DMS53 treated with DMSO at 0.1 percent for 48 hours (cell line): ENCODE measurements around the gene CEP68.
"Not testable (repeated sequence)": the region's sequence is repeated elsewhere in the genome, so short reads cannot be mapped to it uniquely, and the experiment has no call there.

Experiments used
- DNase-seq: peaks from one replicate; lab custom pipeline; 2025; ENCODE audit not compliant: unreplicated experiment; lab: John Stamatoyannopoulos, UW

The CEP68 gene

DNA sequence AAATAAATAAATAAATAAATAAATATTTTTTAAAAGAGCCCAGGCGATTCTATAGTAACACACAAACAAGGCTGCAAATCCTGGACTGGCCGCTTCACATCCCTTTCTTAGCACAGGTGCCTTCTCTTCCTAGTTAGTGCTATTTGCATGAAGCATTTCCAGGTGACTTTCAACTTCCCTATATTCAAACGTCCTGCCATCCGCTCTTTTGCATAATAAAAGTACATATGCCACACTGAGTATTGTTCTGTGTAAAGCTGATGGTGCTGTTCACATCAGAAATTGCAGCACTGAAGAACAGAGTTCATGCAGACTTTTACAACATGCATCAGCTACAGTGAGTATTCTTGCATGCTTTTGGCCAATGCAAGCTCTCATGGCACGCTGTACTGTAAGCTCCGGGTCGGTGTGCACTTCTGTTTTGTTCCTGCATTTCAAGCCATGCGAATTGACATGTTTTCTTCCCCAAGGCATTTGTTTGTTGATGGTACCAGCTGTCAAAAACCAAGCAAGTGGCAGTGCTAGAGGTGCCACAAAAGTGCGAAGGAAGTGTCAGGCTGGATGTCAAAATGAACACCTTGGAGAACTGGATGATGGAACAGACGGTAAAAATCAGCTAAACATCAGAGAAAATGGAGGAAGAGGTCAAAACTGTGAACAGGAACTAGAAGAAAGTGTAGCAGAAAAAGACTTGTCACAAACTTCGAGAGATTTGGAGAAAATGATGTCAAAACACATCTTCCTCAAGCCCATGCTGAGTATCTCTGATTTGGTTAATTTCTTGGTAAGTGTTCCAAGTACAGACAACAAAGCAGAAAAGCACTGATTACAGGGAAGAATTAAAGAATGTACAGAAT, 25.5 kb upstream of the CEP68 start:
- DNase-seq: no peak

DNA sequence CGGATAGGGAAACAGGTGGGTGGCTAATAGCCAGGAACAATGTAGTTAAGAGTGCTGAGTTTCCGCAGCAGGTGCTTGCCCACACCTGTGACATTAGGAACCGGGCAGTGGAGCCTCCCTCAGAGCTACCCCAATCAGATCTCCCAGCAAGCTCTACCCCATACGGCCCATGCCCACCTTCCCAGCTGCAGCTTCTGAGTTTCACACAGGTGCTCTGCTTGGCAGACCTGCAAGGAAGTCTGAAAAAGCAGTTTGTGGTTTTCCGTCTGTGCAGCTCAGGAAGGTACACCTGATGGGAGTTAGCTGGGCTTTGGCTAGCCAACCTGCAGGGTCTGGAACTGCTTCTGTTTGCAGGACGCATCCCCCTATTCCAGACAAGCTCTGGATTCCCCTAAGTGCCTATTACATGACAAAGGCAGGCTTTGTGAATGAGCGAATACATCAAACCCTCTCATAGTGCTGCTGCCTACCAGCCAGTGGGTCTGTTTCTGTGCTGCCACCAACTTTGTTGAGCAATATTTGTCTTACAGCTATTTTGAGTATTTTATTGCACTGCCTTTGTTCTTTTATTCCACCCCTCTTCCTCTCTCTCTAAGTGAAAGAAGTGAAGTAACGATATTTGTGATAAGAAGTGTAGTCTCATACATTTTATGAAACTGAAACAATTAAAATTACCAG, 24.7 kb upstream of the CEP68 start:
- no peak for DNase-seq

- no peak for DNase-seq
These were observed 23.9 kb upstream of the CEP68 start for GRCh38 chr2:65032019-65032975.

- DNase-seq: no peak
These were observed 23.0 kb upstream of the CEP68 start for GRCh38 chr2:65033178-65033577.

DNA sequence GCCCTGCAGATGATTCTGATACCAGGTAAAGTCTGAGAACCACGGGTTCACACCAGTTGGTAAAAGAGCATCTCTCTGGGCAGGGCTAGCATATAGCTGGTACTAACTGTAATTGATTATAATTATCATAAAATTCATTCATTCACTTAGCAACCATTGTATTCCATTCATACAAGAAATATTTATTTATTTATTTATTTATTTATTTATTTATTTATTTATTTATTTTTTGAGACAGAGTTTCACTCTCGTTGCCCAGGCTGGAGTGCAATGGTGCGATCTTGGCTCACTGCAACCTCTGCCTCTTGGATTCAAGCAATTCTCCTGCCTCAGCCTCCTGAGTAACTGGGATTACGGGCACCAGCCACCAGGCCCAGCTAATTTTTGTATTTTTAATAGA, 22.5 kb upstream of the CEP68 start:
- DNase-seq: not testable (repeated sequence)

- DNase-seq: no peak
These were observed 20.8 kb upstream of the CEP68 start for GRCh38 chr2:65035351-65035943.

DNA sequence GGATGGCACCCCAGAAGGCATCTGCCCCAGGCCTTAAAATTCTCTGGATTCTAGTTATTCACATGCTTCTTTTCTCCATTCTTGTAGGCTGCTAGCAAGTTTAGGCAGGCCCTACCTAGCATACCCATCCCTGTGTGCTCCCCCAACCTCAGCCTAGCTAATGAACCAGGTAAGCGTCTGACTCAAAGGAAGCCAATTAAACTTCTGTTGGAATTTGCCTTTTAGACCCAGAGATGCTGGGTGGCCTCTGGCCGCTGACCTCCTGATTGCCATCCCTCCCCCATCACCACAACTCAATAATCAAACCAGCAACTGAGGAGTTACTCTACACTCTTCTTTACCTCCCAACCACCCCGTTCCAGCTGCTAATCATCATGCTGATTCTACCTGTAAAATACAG, 19.0 kb upstream of the CEP68 start:
- no peak for DNase-seq

GRCh38 chr2:65039640-65040039, 16.6 kb upstream of the CEP68 start:
- no peak for DNase-seq

GRCh38 chr2:65040400-65041261, 15.6 kb upstream of the CEP68 start:
- peak; percentile 81 for DNase-seq

- DNase-seq: no peak
These were observed 13.2 kb upstream of the CEP68 start for GRCh38 chr2:65043001-65043400.

DNA sequence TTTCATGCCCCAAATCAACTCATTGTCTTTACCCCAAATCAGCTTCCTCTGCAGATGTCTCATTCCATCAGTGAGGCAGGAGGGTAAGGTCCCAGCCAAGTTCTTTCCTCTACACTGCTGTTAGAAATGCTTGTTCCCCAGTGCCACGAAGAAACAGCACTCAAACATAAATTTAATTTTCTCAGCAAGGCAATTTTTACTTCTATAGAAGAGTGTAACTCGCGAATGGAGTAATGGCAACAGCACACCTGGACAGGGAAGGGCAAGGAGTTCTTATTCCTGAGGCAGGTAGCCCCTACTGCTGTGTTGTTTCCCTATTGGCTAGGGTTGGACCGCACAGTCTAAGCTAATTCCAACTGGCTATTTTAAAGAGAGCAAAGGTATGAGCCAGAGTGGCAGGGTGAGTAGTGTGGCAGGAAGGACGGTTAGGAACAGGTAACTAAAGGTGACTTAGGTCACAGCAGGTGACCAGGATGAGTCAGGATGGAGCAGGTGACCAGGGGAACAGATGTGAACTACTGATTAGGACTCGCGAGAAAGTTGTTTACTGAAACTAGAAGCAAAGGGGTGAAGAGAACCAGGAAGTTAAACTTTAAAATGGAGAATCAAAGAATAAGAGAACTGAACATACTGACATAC, 12.0 kb upstream of the CEP68 start:
- no peak for DNase-seq

- DNase-seq: no peak
These were observed 10.6 kb upstream of the CEP68 start for GRCh38 chr2:65045651-65046050.

- no peak for DNase-seq
These were observed 9.4 kb upstream of the CEP68 start for GRCh38 chr2:65046633-65047407.

GRCh38 chr2:65049010-65049639, 7.1 kb upstream of the CEP68 start:
- DNase-seq: no peak

DNA sequence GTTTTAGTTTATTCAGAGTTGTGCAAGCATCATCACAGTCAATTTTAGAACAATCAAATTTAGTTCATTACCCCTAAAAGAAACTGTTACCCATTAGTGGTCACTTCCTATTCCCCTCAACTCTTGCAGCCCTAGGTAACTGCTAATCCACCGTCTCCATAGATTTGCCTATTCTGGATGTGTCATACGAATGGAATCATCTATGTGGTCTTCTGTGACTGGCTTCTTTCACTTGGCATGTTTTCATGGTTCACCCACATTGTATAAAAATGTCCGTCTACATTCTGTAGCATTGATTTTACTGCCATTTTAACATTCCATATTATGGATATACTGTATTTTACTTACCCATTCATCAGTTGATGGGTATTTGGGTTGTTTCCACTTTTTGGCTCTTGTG, 5.3 kb upstream of the CEP68 start:
- no peak for DNase-seq

DNA sequence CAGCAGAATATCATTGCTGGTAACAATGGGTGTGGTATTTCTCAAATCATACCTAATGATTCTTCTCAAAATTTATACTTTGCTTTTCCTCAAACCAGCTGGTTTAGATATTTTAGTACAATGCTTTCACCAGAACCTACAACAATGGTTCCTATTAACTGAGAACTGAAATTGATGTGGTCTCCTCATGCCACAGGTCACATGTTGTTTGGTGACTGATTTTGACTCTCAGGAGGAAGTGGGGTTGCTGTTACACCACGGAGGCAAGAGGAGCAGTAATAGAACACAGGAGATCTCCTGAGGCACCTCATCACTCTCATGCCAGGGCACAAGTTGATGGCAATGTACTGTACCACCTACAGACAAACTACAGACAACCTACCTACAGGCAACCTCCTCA, 3.0 kb upstream of the CEP68 start:
- DNase-seq: no peak

DNA sequence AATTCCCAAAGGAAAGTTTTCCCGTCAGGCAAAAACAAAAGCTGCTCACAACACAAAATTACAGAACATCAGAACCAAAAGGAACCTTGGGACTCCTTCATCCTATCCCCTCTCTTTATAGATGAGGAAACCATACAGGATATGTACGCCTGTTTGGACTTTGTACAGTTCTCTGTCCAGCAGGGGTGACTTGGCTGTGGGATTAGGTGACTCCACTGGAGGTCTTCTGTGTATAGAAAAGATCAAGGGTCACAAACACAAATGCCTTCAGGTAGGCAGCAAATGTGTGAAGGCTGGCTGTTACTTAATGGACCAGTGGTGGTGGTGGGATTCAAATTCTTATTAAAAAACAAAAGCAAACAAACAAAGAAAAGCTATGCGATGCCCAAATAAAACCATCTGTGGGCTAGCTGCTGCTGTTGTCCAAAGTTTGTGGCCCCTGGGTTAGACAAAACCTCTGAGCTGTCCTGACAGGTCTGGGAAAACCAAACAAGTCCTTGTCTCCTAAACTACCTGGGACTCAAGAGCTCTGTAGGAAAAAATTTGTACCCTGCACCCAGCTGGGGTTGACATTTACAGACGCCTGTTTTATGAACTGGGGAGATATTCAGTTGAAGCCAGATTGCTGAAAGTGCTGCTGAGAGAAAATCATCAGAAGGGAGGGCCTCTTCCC, 1.3 kb upstream of the CEP68 start:
- DNase-seq: no peak
